Smooth muscle cell (in vitro differentiated cells): ENCODE data around the gene FGF14. TPM values are rescaled to one million over a fixed set of nuclear protein-coding genes. Genes with fewer than 3 reads are reported as not detected.

ENCODE experiments used
- DNase-seq: peaks from one replicate; lab custom pipeline; 2025; ENCODE audit not compliant: unreplicated experiment; lab: John Stamatoyannopoulos, UW
- H2AFZ ChIP-seq: fragments of 200-600 bp; sonication (generic); 2 replicates; pipeline ENCODE4 v1.6.0; 2016; ENCODE audit warnings: antibody characterized with exemption, low read depth, mild to moderate bottlenecking
- H3F3A ChIP-seq: fragments of 200-600 bp; sonication (generic); 2 replicates; pipeline ENCODE4 v1.6.0; 2017; ENCODE audit warnings: antibody characterized with exemption, low read depth
- H3K27ac ChIP-seq: fragments of 200-600 bp; sonication (generic); 2 replicates; pipeline ENCODE4 v1.5.1; 2016; ENCODE audit warnings: low read depth, mild to moderate bottlenecking
- H3K27me3 ChIP-seq: fragments of 200-600 bp; sonication (generic); 2 replicates; pipeline ENCODE4 v1.6.1; 2016; ENCODE audit warnings: low read depth, mild to moderate bottlenecking
- H3K36me3 ChIP-seq: fragments of 200-600 bp; sonication (generic); 2 replicates; pipeline ENCODE4 v1.5.1; 2016; ENCODE audit warnings: low read depth
- H3K4me1 ChIP-seq: fragments of 200-600 bp; sonication (generic); 2 replicates; pipeline ENCODE4 v1.5.1; 2016; ENCODE audit warnings: low read depth
- H3K4me2 ChIP-seq: fragments of 200-600 bp; sonication (generic); 2 replicates; pipeline ENCODE4 v1.6.0; 2016; ENCODE audit warnings: mild to moderate bottlenecking
- H3K4me3 ChIP-seq: fragments of 200-600 bp; sonication (generic); 2 replicates; pipeline ENCODE4 v1.5.1; 2016; ENCODE audit warnings: mild to moderate bottlenecking
- H3K79me2 ChIP-seq: fragments of 200-600 bp; sonication (generic); 2 replicates; pipeline ENCODE4 v1.6.0; 2016; ENCODE audit warnings: low read depth, mild to moderate bottlenecking
- H3K9ac ChIP-seq: fragments of 200-600 bp; sonication (generic); 2 replicates; pipeline ENCODE4 v1.6.0; 2016; ENCODE audit warnings: low read depth
- H3K9me3 ChIP-seq: fragments of 200-600 bp; sonication (generic); replicated peaks from 2 replicates; pipeline ENCODE4 v1.5.1; 2016; ENCODE audit warnings: low read depth
- H4K20me1 ChIP-seq: fragments of 200-600 bp; sonication (generic); 2 replicates; pipeline ENCODE4 v1.6.0; 2016; ENCODE audit warnings: low read depth
- CTCF ChIP-seq: fragments of 200-600 bp; sonication (generic); IDR thresholded peaks from 2 replicates; pipeline ENCODE4 v1.5.1; 2017; ENCODE audit warnings: borderline replicate concordance, mild to moderate bottlenecking, antibody characterized with exemption; ENCODE audit not compliant: insufficient read depth, poor library complexity, severe bottlenecking
- WGBS: methylation state at CpG from one replicate; pipeline ENCODE4 v1.1.7; 2016; ENCODE audit warnings: low lambda C conversion rate; 5-methylcytosine and 5-hydroxymethylcytosine counted together
- polyA plus RNA-seq: library from polyadenylated mRNA; unstranded; fragments of >200 nt; fragmentation: Nextera tagmentation; extraction: Ambion mirVana; gene quantifications from 2 replicates; pipeline ENCODE4 v1.2.1, GENCODE V29; 2016
- total RNA-seq: library from RNA; depleted of rRNA; stranded (reverse); fragments of >200 nt; gene quantifications from 2 replicates; pipeline ENCODE4 v1.2.3, GENCODE V29; 2014

Gene FGF14
- total and polyA plus RNA-seq, 2 experiments from 2014 or later: 0.23 TPM; not detected in 1

- H3K36me3 ChIP-seq: no peaks in the 10 kb centered on the region
- WGBS: 84% methylated on average over 2 of the region's 2 CpGs
- H3F3A ChIP-seq: no peaks in the 10 kb centered on the region
- no peak for DNase-seq
- H4K20me1 ChIP-seq: no peaks in the 10 kb centered on the region
- H3K9me3 ChIP-seq: no peaks in the 10 kb centered on the region
- H3K27ac ChIP-seq: no peak overlapping the region
- TF ChIP-seq CTCF: no peak
- no peaks in the 10 kb centered on the region for H3K27me3 ChIP-seq
- H3K4me3 ChIP-seq: no peak overlapping the region
- no peaks in the 10 kb centered on the region for H3K4me1 ChIP-seq
- H3K9ac ChIP-seq: no peak overlapping the region
- H2AFZ ChIP-seq: no peak overlapping the region
- H3K79me2 ChIP-seq: no peaks in the 10 kb centered on the region
- no peak overlapping the region for H3K4me2 ChIP-seq
These were observed 40.7 kb downstream of the FGF14 start for GRCh38 chr13:102361113-102361512.

- Histone ChIP-seq H3K79me2 (no peaks in the 10 kb centered on the region), H3K36me3 (no peaks in the 10 kb centered on the region), H3K9ac (no peak overlapping the region), H3K27me3 (no peaks in the 10 kb centered on the region), H4K20me1 (no peaks in the 10 kb centered on the region), H3K27ac (no peak overlapping the region), H3K4me1 (no peaks in the 10 kb centered on the region), H3K4me3 (no peak overlapping the region), H3K9me3 (no peaks in the 10 kb centered on the region), H3K4me2 (no peak overlapping the region), H2AFZ (no peak overlapping the region), H3F3A (no peaks in the 10 kb centered on the region)
- no peak for DNase-seq
- 87% methylated on average over 2 of the region's 2 CpGs for WGBS
- no peak for TF ChIP-seq CTCF
These were observed 42.6 kb downstream of the FGF14 start for GRCh38 chr13:102359264-102359663.

- Histone ChIP-seq H3K4me1 (no peaks in the 10 kb centered on the region), H4K20me1 (no peaks in the 10 kb centered on the region), H3K27ac (no peak overlapping the region), H3K9me3 (no peaks in the 10 kb centered on the region), H3F3A (no peaks in the 10 kb centered on the region), H3K9ac (no peak overlapping the region), H3K36me3 (no peaks in the 10 kb centered on the region), H2AFZ (no peak overlapping the region), H3K4me2 (no peak overlapping the region), H3K79me2 (no peaks in the 10 kb centered on the region), H3K4me3 (no peak overlapping the region), H3K27me3 (no peaks in the 10 kb centered on the region)
- no peak for DNase-seq
- 89% methylated on average over 3 of the region's 3 CpGs for WGBS
- no peak for TF ChIP-seq CTCF
These were observed 46.6 kb downstream of the FGF14 start for GRCh38 chr13:102355251-102355650.

GRCh38 chr13:102354011-102354410, 47.8 kb downstream of the FGF14 start:
- Histone ChIP-seq H3K4me1 (no peaks in the 10 kb centered on the region), H3K9me3 (no peaks in the 10 kb centered on the region), H3F3A (no peaks in the 10 kb centered on the region), H3K4me3 (no peak overlapping the region), H3K27me3 (no peaks in the 10 kb centered on the region), H4K20me1 (no peaks in the 10 kb centered on the region), H3K9ac (no peak overlapping the region), H3K27ac (no peak overlapping the region), H3K36me3 (no peaks in the 10 kb centered on the region), H2AFZ (no peak overlapping the region), H3K4me2 (no peak overlapping the region), H3K79me2 (no peaks in the 10 kb centered on the region)
- no peak for DNase-seq
- WGBS: 86% methylated on average over 1 of the region's 1 CpG
- TF ChIP-seq CTCF: no peak
